Calu3 (cell line): ENCODE data around the gene ARHGAP26. TPM values are rescaled to one million over a fixed set of nuclear protein-coding genes. Genes with fewer than 3 reads are reported as not detected.

ENCODE experiments used
- BruUV-seq: library from RNA; stranded (reverse); fragments of 400-500 nt; replicated peaks from 2 replicates; lab custom pipeline; 2021; lab: Mats Ljungman, UMichigan
- CTCF ChIA-PET: fragments of 300-600 bp; sonication (Branson Sonifier 250); formaldehyde crosslinking; loops from one replicate; lab custom pipeline; 2022; ENCODE audit warnings: antibody characterized with exemption; lab: Charles Lee
- DNase-seq: peaks from one replicate; pipeline ENCODE4 v3.0.0; 2022
- H3K27ac Mint-ChIP-seq: one replicate; pipeline ENCODE4 v1.8.0; 2022; ENCODE audit warnings: mixed read lengths; ENCODE audit not compliant: unreplicated experiment
- H3K27me3 Mint-ChIP-seq: one replicate; pipeline ENCODE4 v1.8.0; 2022; ENCODE audit warnings: mixed read lengths; ENCODE audit not compliant: unreplicated experiment
- H3K36me3 Mint-ChIP-seq: one replicate; pipeline ENCODE4 v1.8.0; 2022; ENCODE audit warnings: mild to moderate bottlenecking, moderate library complexity, mixed read lengths; ENCODE audit not compliant: insufficient read depth, unreplicated experiment
- H3K4me1 Mint-ChIP-seq: one replicate; pipeline ENCODE4 v1.8.0; 2022; ENCODE audit warnings: mild to moderate bottlenecking, low read depth, mixed read lengths; ENCODE audit not compliant: unreplicated experiment
- H3K4me3 Mint-ChIP-seq: one replicate; pipeline ENCODE4 v1.8.0; 2022; ENCODE audit warnings: mild to moderate bottlenecking, low read depth, moderate library complexity, mixed read lengths; ENCODE audit not compliant: unreplicated experiment
- H3K9me3 Mint-ChIP-seq: one replicate; pipeline ENCODE4 v1.8.0; 2022; ENCODE audit warnings: low read depth, mixed read lengths; ENCODE audit not compliant: unreplicated experiment
- intact Hi-C: fragments of 100-400 bp; cut with micrococcal nuclease; formaldehyde crosslinking; loops from one replicate; pipeline ENCODE4 v1.10.0; 2022; ENCODE audit not compliant: unreplicated experiment
- total RNA-seq: library from RNA; stranded (reverse); gene quantifications from 2 replicates; pipeline ENCODE4 v1.2.3, GENCODE V29; 2022
- TF ChIP-seq, protein P1 (sequence below): fragments of 200-600 bp; IDR thresholded peaks from one replicate; pipeline ENCODE4 v1.8.0; 2022; ENCODE audit warnings: antibody characterized with exemption; ENCODE audit not compliant: unreplicated experiment

ARHGAP26 gene
- total RNA-seq, 1 experiment from 2014 or later: 118 TPM

DNA sequence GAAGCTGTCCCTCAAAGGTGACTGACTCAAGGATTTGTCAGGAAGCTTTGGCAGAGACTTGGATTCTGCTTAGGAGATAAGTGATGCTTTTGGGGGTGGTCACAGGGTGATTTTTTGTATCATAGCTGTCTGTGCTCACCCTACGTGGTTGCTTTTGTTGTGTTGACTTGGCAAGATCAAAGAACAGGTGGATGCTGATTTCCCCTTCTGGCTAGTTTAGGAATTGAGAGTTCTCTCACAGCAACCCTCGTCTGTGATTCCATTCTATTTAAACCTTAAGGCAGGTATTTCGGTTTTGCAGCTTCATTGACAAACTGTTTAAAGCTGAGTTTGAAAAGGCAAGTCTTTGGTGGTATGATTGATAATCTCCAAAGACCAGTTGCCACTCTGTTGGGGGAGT lies 27.2 kb downstream of the ARHGAP26 start:
- DNase-seq: no peak
- TF ChIP-seq, protein P1, sequence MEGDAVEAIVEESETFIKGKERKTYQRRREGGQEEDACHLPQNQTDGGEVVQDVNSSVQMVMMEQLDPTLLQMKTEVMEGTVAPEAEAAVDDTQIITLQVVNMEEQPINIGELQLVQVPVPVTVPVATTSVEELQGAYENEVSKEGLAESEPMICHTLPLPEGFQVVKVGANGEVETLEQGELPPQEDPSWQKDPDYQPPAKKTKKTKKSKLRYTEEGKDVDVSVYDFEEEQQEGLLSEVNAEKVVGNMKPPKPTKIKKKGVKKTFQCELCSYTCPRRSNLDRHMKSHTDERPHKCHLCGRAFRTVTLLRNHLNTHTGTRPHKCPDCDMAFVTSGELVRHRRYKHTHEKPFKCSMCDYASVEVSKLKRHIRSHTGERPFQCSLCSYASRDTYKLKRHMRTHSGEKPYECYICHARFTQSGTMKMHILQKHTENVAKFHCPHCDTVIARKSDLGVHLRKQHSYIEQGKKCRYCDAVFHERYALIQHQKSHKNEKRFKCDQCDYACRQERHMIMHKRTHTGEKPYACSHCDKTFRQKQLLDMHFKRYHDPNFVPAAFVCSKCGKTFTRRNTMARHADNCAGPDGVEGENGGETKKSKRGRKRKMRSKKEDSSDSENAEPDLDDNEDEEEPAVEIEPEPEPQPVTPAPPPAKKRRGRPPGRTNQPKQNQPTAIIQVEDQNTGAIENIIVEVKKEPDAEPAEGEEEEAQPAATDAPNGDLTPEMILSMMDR: no peak
- Mint-ChIP-seq H3K4me1 (peaks cover 80% of the 10 kb centered on the region), H3K27ac (no peak overlapping the region), H3K9me3 (no peaks in the 10 kb centered on the region), H3K4me3 (no peak overlapping the region), H3K27me3 (no peaks in the 10 kb centered on the region), H3K36me3 (peaks cover 5% of the 10 kb centered on the region)
- BruUV-seq: no TSS peak
- CTCF ChIA-PET: interaction anchor here (1.0 kb wide), 1 partner anchor 11 kb away, joined by 4 read pairs; no protein-coding TSS in a partner anchor
- intact Hi-C loops: no loop called here

DNA sequence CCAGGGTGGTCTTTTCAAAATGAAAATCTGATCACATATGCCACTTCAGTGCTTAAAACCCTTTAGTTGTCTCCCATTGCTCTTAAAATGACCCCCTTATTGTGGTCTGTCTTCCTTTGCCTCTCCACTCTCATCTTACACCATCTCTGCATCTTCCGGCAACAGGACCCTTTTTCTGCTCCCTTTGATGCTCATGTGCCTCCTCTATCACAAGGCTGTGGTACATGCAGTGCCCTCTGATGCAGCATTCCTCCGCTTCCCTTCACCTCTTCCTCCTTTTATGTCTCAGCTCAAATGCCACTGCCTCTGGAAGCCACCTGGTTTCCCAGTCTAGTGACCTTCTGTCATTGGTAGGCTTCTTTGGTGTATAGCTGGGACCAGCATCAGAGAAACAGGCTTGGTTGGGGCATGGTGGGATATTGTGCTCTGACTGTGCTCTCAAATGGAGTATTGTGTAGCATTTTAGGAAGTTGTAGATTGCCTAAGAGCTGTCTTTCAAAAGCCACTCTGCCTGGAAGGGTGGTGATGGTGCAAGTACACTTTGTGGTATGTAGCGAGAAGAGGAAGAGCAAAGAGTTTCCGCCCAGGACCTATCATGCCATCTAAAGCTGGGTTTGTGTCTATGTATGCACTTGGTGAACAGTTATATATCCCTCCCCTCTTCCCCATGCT lies 28.1 kb downstream of the ARHGAP26 start:
- no peak overlapping the region for H3K4me3 Mint-ChIP-seq
- intact Hi-C loops: no loop called here
- H3K27ac Mint-ChIP-seq: no peak overlapping the region
- H3K9me3 Mint-ChIP-seq: no peaks in the 10 kb centered on the region
- H3K36me3 Mint-ChIP-seq: peaks cover 5% of the 10 kb centered on the region
- H3K27me3 Mint-ChIP-seq: no peaks in the 10 kb centered on the region
- CTCF ChIA-PET: interaction anchor here (1.1 kb wide), 1 partner anchor 10 kb away, joined by 6 read pairs; no protein-coding TSS in a partner anchor
- TF ChIP-seq, protein P1: no peak
- DNase-seq: no peak
- BruUV-seq: no TSS peak
- H3K4me1 Mint-ChIP-seq: peaks cover 80% of the 10 kb centered on the region

DNA sequence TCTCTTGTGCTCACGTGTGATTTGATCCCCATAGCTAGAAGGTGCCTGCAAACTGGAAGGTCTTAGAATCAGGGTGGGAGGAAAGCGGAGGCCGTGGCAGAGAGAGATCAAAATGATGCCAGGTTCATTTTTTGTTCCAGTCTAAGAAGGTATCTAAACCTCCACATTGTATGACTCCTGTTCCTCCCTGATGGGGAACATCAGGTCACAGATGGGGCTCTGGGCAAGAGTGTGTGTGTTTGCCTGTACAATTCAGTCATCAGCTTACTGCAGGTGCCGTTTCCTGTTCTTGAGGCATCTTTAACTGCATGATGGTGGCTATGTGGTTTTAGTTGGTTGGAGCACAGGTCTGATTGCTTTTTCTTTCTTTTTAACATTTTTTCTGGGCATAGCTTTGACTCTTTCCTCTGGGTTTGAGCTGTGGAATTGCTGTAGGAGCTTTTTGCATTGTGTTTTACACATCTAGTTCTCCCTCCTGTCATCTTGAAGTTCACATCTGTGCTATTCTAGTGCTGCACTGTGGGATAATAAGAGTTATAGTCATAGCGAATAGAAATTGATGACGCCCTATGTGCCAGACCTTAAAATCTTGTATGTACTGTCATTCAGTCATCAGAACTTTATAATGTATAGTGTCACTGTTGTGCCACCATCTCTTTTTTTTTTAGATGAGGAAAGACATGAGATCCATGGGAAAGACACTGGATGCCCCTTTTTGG lies 30.8 kb downstream of the ARHGAP26 start:
- no peaks in the 10 kb centered on the region for H3K27me3 Mint-ChIP-seq
- TF ChIP-seq, protein P1: no peak

DNA sequence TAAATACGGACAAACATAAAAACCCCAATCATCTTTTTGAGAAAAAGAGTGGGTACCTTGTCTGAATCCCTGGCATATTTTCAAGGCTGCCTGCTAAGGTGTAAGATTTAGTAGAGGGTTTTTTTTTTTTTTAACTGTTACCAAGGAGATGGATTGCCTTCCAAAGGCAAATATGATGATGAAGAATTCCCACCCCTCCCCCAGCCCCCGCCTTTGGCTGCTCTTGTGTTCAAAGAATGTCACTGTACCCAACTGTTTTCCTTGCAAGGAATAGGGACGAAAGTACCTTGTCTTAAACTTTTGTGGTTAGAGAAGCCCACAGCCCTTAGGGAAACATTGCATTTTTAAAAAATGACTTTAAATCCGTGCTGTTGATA lies 31.3 kb downstream of the ARHGAP26 start:
- H3K36me3 Mint-ChIP-seq: peaks cover 5% of the 10 kb centered on the region
- TF ChIP-seq, protein P1: no peak
- intact Hi-C loops: no loop called here
- BruUV-seq: no TSS peak
- H3K27ac Mint-ChIP-seq: no peak overlapping the region
- no peak overlapping the region for H3K4me3 Mint-ChIP-seq
- no peak for DNase-seq
- CTCF ChIA-PET: no interaction called here
- H3K27me3 Mint-ChIP-seq: no peaks in the 10 kb centered on the region
- H3K9me3 Mint-ChIP-seq: no peaks in the 10 kb centered on the region
- peaks cover 75% of the 10 kb centered on the region for H3K4me1 Mint-ChIP-seq

More for the DNA sequence above, 30.8 kb downstream of the ARHGAP26 start:
- Mint-ChIP-seq H3K9me3 (no peaks in the 10 kb centered on the region), H3K4me1 (peaks cover 75% of the 10 kb centered on the region), H3K4me3 (no peak overlapping the region), H3K27ac (no peak overlapping the region), H3K36me3 (peaks cover 5% of the 10 kb centered on the region)
- CTCF ChIA-PET: interaction anchor here (0.7 kb wide), 1 partner anchor 18 kb away, joined by 3 read pairs; no protein-coding TSS in a partner anchor
- BruUV-seq: no TSS peak
- DNase-seq: no peak
- intact Hi-C loops: no loop called here
